Spinal cord (tissue), 10 donors: Measurements from ENCODE around the gene STAT4. TPM values are rescaled to one million over a fixed set of nuclear protein-coding genes. Genes with fewer than 3 reads are reported as not detected.

ENCODE experiments used
- DNase-seq, 6 donors: peaks; one replicate each; pipeline versions ENCODE4 v3.0.0 to v3.0.0-alpha.2; 2013 to 2015; ENCODE audit warnings: low spot score in 6 of 6, low read depth in 4 of 6
- H3K27ac ChIP-seq: one replicate; pipeline ENCODE4 v1.5.1; 2013; ENCODE audit warnings: low read depth, low read length, control low read depth
- H3K27me3 ChIP-seq: one replicate; pipeline ENCODE4 v1.6.1; 2013; ENCODE audit warnings: low read length; ENCODE audit not compliant: control insufficient read depth, insufficient read depth
- H3K36me3 ChIP-seq: one replicate; pipeline ENCODE4 v1.6.1; 2013; ENCODE audit warnings: low read length; ENCODE audit not compliant: control insufficient read depth, insufficient read depth
- H3K4me1 ChIP-seq: one replicate; pipeline ENCODE4 v1.6.1; 2013; ENCODE audit warnings: low read length; ENCODE audit not compliant: control insufficient read depth, insufficient read depth
- H3K4me3 ChIP-seq: one replicate; pipeline ENCODE4 v1.5.1; 2013; ENCODE audit warnings: low read depth, low read length, control low read depth
- H3K9me3 ChIP-seq: one replicate; pipeline ENCODE4 v1.6.1; 2013; ENCODE audit warnings: low read length; ENCODE audit not compliant: control insufficient read depth, insufficient read depth
- WGBS: methylation state at CpG from one replicate; pipeline ENCODE4 v1.1.5; 2013; ENCODE audit warnings: missing lambda C conversion rate; ENCODE audit not compliant: insufficient coverage; 5-methylcytosine and 5-hydroxymethylcytosine counted together
- long read RNA-seq, 4 donors: transcript quantifications; one replicate each; lab custom pipeline, GENCODE V29; 2026
- polyA plus RNA-seq, 2 donors: library from polyadenylated mRNA; unstranded; fragments of 120-200 nt; gene quantifications; one replicate each; pipeline ENCODE4 v1.2.1, GENCODE V29; 2013; ENCODE audit not compliant: insufficient read length in 2 of 2
- total RNA-seq, 2 donors: library from RNA; depleted of rRNA in 1 of 2; stranded (reverse); fragments of 120-200 nt in 1 of 2; fragments of >200 nt in 1 of 2; gene quantifications; one replicate each; pipeline versions ENCODE4 v1.2.3 to v1.2.4, GENCODE V29; 2013 to 2014
- donor health status: healthy.

STAT4 gene, protein sequence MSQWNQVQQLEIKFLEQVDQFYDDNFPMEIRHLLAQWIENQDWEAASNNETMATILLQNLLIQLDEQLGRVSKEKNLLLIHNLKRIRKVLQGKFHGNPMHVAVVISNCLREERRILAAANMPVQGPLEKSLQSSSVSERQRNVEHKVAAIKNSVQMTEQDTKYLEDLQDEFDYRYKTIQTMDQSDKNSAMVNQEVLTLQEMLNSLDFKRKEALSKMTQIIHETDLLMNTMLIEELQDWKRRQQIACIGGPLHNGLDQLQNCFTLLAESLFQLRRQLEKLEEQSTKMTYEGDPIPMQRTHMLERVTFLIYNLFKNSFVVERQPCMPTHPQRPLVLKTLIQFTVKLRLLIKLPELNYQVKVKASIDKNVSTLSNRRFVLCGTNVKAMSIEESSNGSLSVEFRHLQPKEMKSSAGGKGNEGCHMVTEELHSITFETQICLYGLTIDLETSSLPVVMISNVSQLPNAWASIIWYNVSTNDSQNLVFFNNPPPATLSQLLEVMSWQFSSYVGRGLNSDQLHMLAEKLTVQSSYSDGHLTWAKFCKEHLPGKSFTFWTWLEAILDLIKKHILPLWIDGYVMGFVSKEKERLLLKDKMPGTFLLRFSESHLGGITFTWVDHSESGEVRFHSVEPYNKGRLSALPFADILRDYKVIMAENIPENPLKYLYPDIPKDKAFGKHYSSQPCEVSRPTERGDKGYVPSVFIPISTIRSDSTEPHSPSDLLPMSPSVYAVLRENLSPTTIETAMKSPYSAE
- total RNA-seq (1 to 10 TPM; 2.5 to 8.9 TPM), polyA plus RNA-seq (1 to 10 TPM; 7.4 to 7.5 TPM)
- long read RNA-seq, donor 1 = 0 reads
- long read RNA-seq, donor 2 = 0 reads
- long read RNA-seq, donor 3 = 0 reads
- long read RNA-seq, donor 4, partial matches to known transcripts = 168 of 185 reads
- long read RNA-seq, donor 4, other reads (novel, unspliced or antisense) = 17 of 185 reads

DNA sequence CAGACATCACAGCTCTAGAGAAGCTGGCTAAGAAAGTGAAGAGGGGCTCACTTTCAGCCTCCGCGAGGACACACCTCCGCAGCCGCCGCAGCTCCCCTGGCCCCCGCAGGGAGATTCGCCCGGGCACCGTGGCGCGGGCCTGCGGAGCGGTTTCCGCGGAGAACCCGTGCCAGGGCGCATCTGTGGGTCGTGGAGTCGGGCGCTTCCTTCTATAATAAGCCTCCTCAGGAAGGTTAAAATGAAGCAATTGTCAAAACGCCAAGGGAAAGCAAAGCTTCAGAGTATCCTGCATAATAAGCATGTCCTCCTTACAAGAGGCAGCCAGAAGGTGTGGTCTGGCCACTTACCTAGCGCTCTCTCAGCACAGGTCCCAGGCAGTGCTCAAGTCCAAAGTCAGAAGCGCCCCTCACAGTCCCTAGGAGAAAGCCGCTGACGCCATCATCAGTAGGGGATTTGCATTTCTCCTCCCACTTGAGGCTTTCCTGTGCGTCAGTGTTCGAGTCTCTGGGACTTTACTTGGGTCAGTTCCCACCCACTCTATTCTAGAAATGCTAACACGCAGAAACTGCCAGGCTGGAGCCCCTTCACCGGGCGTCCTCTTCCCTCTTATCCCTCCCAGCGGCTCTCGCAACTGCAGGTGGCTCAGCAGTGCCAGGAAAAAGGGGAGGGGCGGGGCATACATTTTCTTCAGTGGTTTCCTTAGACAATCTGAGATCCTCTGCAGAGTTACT is at the start of gene STAT4:
TSS of gene STAT4 (minus strand) at position 395 of the 731 bp plus-strand sequence. CDS start 2,791 bp downstream, outside the sequence.
- Histone ChIP-seq H3K9me3 (no peaks in the 10 kb centered on the region), H3K27me3 (peaks cover 3% of the 10 kb centered on the region), H3K36me3 (no peaks in the 10 kb centered on the region), H3K27ac (no peak within 1 kb of the TSS), H3K4me1 (peaks cover 12% of the 10 kb centered on the region), H3K4me3 (peak within 1 kb of the TSS; percentile 55)
- DNase-seq = peak in 4 of 6 donors; percentile 10 to 75 (median 30)
- WGBS = 1% methylated on average over 29 of the region's 33 CpGs

DNA sequence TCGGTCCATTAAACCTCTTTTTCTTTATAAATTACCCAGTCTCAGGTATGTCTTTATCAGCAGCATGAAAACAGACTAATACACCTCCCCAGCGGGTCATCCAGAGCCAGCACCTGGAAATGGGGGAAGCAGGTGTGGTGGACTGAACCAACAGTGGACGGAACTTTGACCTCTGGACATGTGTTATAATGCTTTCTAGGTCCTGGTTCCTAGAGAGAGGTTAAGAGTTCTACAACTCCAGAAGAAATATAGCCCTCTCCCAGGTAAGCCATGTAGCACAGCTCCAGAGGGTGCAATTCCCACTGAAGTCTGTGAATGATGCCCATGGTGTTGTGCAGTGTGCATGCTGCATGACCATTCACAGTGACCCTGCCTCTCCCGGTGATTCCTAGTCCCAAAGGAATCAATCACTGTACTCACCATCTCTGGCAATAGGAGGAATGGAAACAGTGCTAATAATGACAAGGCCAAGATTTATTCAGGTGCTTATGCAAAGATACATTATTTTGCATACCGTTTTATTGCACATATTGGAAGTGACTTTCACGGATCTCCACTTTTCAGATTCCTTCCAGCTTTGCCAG is 49.2 kb upstream of the STAT4 start:
- no peaks in the 10 kb centered on the region for H3K27me3 ChIP-seq
- H3K4me3 ChIP-seq = no peak overlapping the region
- H3K4me1 ChIP-seq = no peaks in the 10 kb centered on the region
- H3K27ac ChIP-seq = no peak overlapping the region
- H3K36me3 ChIP-seq = no peaks in the 10 kb centered on the region
- no peak for DNase-seq
- no peaks in the 10 kb centered on the region for H3K9me3 ChIP-seq
- WGBS = 100% methylated on average over 1 of the region's 6 CpGs

DNA sequence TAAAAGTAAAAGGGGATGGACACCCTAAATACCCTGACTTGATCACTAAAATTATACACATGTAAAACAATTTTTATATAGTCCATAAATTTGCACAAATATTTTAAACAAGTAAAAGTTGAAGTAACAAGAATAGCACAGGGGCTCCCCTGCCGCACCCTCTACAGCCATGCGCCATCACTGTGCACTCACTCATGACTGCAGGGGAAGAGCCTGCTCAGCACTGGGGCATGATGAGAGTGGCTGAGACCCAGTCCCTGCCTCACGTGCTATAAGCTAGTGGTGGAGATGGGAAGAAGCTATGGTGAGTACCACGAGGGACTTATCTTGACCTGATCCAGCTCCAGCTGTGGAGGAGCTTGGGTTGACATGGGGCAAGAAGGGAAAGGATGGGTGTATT is 47.5 kb upstream of the STAT4 start:
- H3K4me3 ChIP-seq = no peak overlapping the region
- no peaks in the 10 kb centered on the region for H3K27me3 ChIP-seq
- H3K9me3 ChIP-seq = no peaks in the 10 kb centered on the region
- H3K4me1 ChIP-seq = no peaks in the 10 kb centered on the region
- WGBS = 93% methylated on average over 4 of the region's 4 CpGs
- DNase-seq = no peak
- no peaks in the 10 kb centered on the region for H3K36me3 ChIP-seq
- no peak overlapping the region for H3K27ac ChIP-seq

DNA sequence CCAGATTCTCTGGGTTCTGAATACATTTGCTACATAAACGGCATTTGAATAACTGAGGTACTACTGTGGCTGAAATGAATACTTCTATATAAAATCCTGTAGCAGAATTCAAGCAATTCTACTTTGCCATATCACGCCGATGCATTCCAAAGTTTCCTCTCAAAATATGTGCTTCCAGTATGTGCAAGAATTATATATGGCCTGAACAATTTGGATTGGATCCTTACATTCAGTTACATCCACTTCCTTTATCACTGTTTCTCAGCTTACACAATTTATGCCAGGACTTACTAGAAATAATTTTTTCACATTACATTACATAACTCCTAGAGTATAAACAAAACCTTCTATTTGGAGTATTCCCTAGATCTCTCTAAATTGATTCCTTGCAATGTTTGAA is 46.3 kb upstream of the STAT4 start:
- WGBS = no CpG with 5 or more reads among the region's 3 CpGs
- DNase-seq = peak in 1 of 6 donors; percentile 51
- Histone ChIP-seq H3K27me3 (no peaks in the 10 kb centered on the region), H3K4me1 (no peaks in the 10 kb centered on the region), H3K36me3 (no peaks in the 10 kb centered on the region), H3K4me3 (no peak overlapping the region), H3K9me3 (no peaks in the 10 kb centered on the region), H3K27ac (no peak overlapping the region)

DNA sequence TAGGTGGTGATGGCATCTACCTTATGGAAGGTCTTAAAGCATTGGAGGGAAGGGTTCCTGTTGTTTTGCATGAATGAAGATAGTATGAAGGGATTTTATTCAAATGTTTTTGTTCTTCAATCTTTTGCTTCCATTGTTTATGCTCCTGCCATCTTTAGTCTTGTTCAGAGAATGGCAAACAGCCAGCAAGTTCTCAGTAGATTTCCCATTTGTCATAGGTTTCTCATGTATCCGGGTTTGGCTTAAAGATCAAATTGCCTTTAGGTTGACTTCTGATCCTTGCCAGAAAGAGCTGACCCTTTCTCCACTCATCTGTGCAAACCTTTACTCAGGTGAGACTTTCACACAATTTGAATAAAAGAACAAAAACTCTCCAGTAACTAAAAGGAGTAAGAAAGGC is 44.2 kb upstream of the STAT4 start:
- no peaks in the 10 kb centered on the region for H3K36me3 ChIP-seq
- no peaks in the 10 kb centered on the region for H3K27me3 ChIP-seq
- H3K4me3 ChIP-seq = no peak overlapping the region
- no peak for DNase-seq
- WGBS = 75% methylated on average over 1 of the region's 1 CpG
- H3K27ac ChIP-seq = no peak overlapping the region
- H3K9me3 ChIP-seq = no peaks in the 10 kb centered on the region
- no peaks in the 10 kb centered on the region for H3K4me1 ChIP-seq

DNA sequence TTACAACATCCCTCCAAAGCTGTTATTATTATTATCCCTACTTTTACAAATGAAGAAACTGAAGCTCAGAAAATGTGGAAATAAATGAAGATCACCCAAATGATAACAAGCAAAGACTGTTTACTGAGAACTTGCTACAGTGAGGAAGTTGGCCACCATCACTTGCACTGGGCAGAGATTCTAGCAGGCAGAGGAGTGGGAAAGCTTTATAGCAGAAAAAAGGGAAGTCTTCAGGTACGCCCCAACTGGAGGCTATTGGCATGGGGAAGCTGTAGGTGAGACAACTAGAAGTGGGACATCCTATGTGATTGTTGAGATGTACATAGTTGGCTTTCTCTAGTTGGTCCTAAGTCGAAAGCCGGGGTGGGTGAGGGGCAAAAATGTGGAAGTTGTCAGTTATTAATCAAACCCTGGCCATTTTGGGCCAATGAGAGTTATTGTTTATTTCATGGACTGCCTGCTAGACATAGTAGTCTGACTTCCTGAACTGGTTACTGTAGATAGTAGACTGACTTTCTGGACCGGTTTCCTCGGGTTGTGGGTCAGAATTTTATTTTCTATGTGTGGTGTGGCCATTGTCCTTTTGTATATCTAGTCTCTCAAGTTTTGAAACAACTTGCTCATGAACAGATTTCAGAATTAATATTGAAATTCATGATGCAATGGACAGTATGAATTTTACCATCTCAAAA is 40.2 kb upstream of the STAT4 start:
- 100% methylated on average over 3 of the region's 5 CpGs for WGBS

DNA sequence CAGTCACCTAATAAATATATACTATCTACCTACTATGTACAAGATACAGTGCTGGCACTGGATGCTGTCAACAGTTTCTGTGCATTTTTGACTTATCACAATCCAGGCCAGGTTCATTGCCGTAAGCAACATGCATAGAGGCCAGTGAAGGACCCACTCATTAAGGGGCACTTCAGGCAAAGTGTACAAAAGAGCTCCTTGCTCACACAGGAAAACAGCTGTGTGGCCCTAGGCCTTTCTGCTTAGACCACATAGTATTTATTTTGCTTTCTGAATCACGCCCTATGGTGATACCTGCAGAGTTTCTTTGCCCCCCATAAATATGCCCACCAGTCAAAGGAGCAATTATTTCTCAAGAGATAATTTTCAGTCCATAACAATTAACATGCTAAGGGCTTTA is 39.6 kb upstream of the STAT4 start:
- no peaks in the 10 kb centered on the region for H3K36me3 ChIP-seq
- no peak for DNase-seq
- 96% methylated on average over 2 of the region's 2 CpGs for WGBS
- no peak overlapping the region for H3K27ac ChIP-seq
- no peaks in the 10 kb centered on the region for H3K27me3 ChIP-seq
- H3K9me3 ChIP-seq = no peaks in the 10 kb centered on the region
- H3K4me1 ChIP-seq = no peaks in the 10 kb centered on the region
- H3K4me3 ChIP-seq = no peak overlapping the region

More for the DNA sequence above, 40.2 kb upstream of the STAT4 start:
- Histone ChIP-seq H3K9me3 (no peaks in the 10 kb centered on the region), H3K4me3 (no peak overlapping the region), H3K36me3 (no peaks in the 10 kb centered on the region), H3K27ac (no peak overlapping the region), H3K4me1 (no peaks in the 10 kb centered on the region), H3K27me3 (no peaks in the 10 kb centered on the region)
- DNase-seq = no peak

DNA sequence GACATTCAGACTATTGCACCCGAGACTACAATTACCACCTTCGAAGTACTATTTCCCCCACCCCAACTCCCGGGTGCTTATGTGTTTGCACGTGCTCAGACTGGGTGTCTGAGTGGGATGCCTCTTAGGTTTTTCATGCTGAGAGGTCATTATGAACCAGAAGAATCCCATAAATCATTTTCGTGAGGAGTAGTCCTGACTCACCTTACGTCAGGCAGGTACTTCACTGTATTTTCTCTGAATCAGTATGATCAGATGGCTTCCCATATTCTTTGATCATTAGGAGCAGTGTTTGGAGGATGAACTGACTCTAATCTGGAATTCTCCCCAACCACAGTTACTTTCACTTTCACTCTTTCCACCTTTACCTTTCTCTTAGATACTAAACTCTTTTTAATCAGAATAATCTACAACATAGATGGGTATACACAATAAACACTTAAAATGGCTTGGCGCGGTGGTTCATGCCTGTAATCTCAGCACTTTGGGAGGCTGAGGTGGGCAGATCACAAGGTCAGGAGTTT is 38.4 kb upstream of the STAT4 start:
- no peak overlapping the region for H3K27ac ChIP-seq
- 100% methylated on average over 2 of the region's 8 CpGs for WGBS

More for the DNA sequence above, 38.4 kb upstream of the STAT4 start:
- H3K9me3 ChIP-seq = no peaks in the 10 kb centered on the region
- DNase-seq = no peak
- no peaks in the 10 kb centered on the region for H3K4me1 ChIP-seq
- no peaks in the 10 kb centered on the region for H3K36me3 ChIP-seq
- no peak overlapping the region for H3K4me3 ChIP-seq
- no peaks in the 10 kb centered on the region for H3K27me3 ChIP-seq
